H1 (cell line): ENCODE data around the gene CSNK2B.

Source experiments
- CHD1 ChIP-seq: IDR thresholded peaks from 2 replicates; pipeline ENCODE4 v1.6.1; 2012; ENCODE audit warnings: low read depth, low read length, improper control_type of control experiment
- EP300 ChIP-seq, 2 experiments: IDR thresholded peaks; 1 replicate in 1 of 2; 2 replicates in 1 of 2; pipeline ENCODE4 v1.6.1; 2011 to 2012; ENCODE audit warnings: low read depth in 2 of 2, low read length in 2 of 2, mild to moderate bottlenecking in 2 of 2, borderline replicate concordance in 1 of 2, inconsistent platforms in 1 of 2, moderate library complexity in 1 of 2
- EZH2 ChIP-seq: fragments of 200-600 bp; sonication (generic); IDR thresholded peaks from 2 replicates; pipeline ENCODE4 v1.7.1; 2012; ENCODE audit warnings: low read depth, mild to moderate bottlenecking, moderate library complexity, low read length, inconsistent platforms; ENCODE audit not compliant: severe bottlenecking
- POLR2A ChIP-seq, 2 experiments: IDR thresholded peaks; 1 replicate in 1 of 2; 2 replicates in 1 of 2; pipeline ENCODE4 v1.6.1; 2011; ENCODE audit warnings: low read depth in 2 of 2, low read length in 2 of 2, mild to moderate bottlenecking in 2 of 2; ENCODE audit errors: control extremely low read depth in 1 of 2
- SIRT6 ChIP-seq: IDR thresholded peaks from one replicate; pipeline ENCODE4 v1.7.1; 2012; ENCODE audit warnings: low read length, inconsistent platforms
- TF ChIP-seq, protein P1 (sequence below), 3 experiments: IDR thresholded peaks; 1 replicate in 2 of 3; 2 replicates in 1 of 3; pipeline versions ENCODE4 v1.5.1 to v1.6.1; 2011; ENCODE audit warnings: low read length in 3 of 3, mild to moderate bottlenecking in 3 of 3, inconsistent platforms in 2 of 3, low read depth in 1 of 3, moderate library complexity in 1 of 3; ENCODE audit not compliant: insufficient read depth in 1 of 3; ENCODE audit errors: control extremely low read depth in 1 of 3

DNA sequence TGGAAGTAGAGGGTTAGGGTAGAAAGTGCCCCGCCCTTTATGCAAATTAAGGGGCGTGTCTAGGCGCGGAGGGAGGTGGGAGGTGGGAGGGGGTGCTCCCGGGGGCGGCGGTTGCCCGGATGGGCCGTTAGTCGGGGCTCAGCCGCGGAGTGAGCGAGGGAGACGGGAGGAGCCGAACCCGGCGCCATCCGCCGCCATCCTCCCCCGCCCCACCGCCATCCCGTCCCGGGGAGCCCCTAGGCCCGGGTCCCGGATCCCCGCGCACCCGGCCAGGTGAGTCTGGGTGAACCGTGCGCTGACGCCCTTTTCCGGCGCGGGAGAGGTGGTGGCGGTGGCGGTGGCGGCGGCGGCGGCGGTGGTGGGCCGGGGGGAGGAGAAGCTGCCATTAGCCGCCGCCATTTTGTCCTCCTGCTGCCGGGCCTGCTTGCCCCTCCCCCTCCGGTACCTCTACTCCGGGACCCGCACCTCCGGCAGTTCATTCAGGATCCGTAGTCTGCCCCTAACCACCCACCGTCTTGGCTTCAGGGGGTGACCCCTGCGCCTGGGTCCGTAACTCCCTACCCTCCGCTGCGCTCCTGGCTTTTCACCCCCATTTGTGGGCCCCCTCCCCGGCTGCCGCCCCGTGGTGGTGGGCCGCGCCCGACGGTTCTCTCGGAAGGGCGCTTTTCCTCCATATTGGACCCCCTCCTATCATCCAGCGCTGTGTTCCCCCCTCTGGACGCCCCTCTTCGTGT, 45.1 kb upstream of the CSNK2B start, which contains the start of gene PRRC2A:
- TF ChIP-seq POLR2A (IDR thresholded peaks at IDR 0.05; ENCODE audit: control extremely low read depth in 1 of 2, low read depth in 2 of 2, low read length in 2 of 2) (peak; percentile 75 to 83), EZH2 (no peak), EP300 (IDR thresholded peaks at IDR 0.05; ENCODE audit: borderline replicate concordance in 1 of 2, low read depth in 2 of 2, low read length in 2 of 2) (peak; percentile 2 to 33; a peak in 2 of 3 replicates), SIRT6 (no peak), CHD1 (no peak)
- TF ChIP-seq, protein P1, sequence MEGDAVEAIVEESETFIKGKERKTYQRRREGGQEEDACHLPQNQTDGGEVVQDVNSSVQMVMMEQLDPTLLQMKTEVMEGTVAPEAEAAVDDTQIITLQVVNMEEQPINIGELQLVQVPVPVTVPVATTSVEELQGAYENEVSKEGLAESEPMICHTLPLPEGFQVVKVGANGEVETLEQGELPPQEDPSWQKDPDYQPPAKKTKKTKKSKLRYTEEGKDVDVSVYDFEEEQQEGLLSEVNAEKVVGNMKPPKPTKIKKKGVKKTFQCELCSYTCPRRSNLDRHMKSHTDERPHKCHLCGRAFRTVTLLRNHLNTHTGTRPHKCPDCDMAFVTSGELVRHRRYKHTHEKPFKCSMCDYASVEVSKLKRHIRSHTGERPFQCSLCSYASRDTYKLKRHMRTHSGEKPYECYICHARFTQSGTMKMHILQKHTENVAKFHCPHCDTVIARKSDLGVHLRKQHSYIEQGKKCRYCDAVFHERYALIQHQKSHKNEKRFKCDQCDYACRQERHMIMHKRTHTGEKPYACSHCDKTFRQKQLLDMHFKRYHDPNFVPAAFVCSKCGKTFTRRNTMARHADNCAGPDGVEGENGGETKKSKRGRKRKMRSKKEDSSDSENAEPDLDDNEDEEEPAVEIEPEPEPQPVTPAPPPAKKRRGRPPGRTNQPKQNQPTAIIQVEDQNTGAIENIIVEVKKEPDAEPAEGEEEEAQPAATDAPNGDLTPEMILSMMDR (IDR thresholded peaks at IDR 0.05; ENCODE audit: control extremely low read depth in 1 of 3, insufficient read depth in 1 of 3, low read depth in 1 of 3, low read length in 3 of 3), result no peak; a peak in 1 of 4 replicates
